Mucosa of rectum (tissue), 2 donors: ENCODE measurements around the gene GZF1.

ENCODE experiments used
- H3K27ac ChIP-seq, 2 donors: one replicate each; pipeline ENCODE4 v1.7.0; 2013; ENCODE audit warnings: inconsistent platforms in 2 of 2, low read depth in 2 of 2, low read length in 2 of 2
- H3K27me3 ChIP-seq, 2 donors: one replicate each; pipeline ENCODE4 v1.7.0; 2013; ENCODE audit warnings: low read length in 2 of 2; ENCODE audit not compliant: control insufficient read depth in 2 of 2, insufficient read depth in 2 of 2
- H3K36me3 ChIP-seq, 2 donors: one replicate each; pipeline ENCODE4 v1.7.0; 2013; ENCODE audit warnings: low read length in 2 of 2; ENCODE audit not compliant: control insufficient read depth in 2 of 2, insufficient read depth in 2 of 2
- H3K4me1 ChIP-seq, 2 donors: one replicate each; pipeline ENCODE4 v1.7.0; 2013; ENCODE audit warnings: low read length in 2 of 2, mild to moderate bottlenecking in 1 of 2; ENCODE audit not compliant: control insufficient read depth in 2 of 2, insufficient read depth in 2 of 2
- H3K4me3 ChIP-seq, 2 donors: one replicate each; pipeline ENCODE4 v1.7.0; 2013; ENCODE audit warnings: low read length in 2 of 2
- H3K9ac ChIP-seq, 2 donors: one replicate each; pipeline ENCODE4 v1.7.0; 2013; ENCODE audit warnings: low read length in 2 of 2, low read depth in 1 of 2, mild to moderate bottlenecking in 1 of 2
- H3K9me3 ChIP-seq, 2 donors: one replicate each; pipeline ENCODE4 v1.7.0; 2013; ENCODE audit warnings: low read length in 2 of 2; ENCODE audit not compliant: control insufficient read depth in 2 of 2
- donor health status: healthy.
- donor health status: Normal muscosa, but diverticular disease.

GZF1 gene

DNA sequence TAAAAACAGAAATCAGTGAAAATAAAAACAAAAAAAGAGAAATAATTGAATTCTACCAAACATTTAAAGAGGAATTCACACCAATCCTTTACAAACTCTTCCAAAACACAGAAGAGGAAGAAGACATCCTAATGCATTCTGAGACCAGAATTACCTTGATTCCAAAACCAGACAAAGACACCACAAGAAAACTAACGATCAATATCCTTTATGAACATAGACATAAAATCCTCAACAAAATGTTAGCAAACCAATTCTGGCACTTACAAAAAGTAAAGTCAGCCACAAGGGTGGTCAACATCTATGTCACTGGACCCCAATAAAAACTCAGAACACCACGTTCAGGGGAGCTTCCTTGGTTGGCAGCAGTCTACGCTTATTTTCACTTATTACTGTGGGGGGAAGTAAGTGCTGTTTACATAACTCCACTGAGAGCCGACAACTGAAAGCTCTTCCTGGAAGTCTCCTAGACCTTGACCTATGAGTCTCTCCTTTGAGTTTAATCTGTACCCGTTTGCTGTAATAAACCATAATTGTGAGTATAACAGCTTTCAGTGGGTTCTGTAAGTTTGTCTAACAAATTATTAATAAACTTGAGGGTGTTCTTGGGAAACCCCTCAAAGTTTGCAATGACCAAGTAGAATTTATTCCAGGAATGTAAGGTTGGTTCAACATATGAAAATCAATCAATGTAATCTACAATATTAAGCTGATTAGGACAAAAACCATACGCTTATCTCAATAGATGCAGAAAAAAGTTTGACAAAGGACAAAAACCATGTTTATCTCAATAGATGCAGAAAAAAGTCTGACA lies 24.5 kb downstream of the GZF1 start:
- Histone ChIP-seq H3K36me3 (peaks cover 6 to 13% of the 10 kb centered on the region in 2 donors), H3K4me3 (no peak overlapping the region)

DNA sequence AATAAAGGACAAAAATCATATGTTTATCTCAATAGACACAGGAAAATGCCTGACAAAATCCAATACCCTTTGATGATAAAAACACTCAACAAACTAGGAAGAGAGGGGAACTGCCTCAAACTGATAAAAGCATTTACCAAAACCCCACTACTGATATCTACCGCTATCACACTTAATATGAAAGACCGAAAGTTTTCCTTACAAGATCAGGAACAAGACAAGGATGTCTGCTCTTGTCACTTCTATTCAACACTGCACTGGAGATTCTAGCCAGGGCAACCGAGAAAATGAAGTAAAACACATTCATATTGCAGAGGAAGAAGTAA lies 25.1 kb downstream of the GZF1 start:
- no peaks in the 10 kb centered on the region for H3K9me3 ChIP-seq
- H3K9ac ChIP-seq: no peak overlapping the region
- H3K27me3 ChIP-seq: no peaks in the 10 kb centered on the region
- H3K27ac ChIP-seq: no peak overlapping the region
- no peak overlapping the region for H3K4me3 ChIP-seq
- peaks cover 11 to 13% of the 10 kb centered on the region in 2 donors for H3K36me3 ChIP-seq
- no peaks in the 10 kb centered on the region for H3K4me1 ChIP-seq

More for the DNA sequence above, 24.5 kb downstream of the GZF1 start:
- H3K9me3 ChIP-seq: no peaks in the 10 kb centered on the region
- H3K9ac ChIP-seq: no peak overlapping the region
- no peaks in the 10 kb centered on the region for H3K4me1 ChIP-seq
- H3K27me3 ChIP-seq: no peaks in the 10 kb centered on the region
- H3K27ac ChIP-seq: no peak overlapping the region

DNA sequence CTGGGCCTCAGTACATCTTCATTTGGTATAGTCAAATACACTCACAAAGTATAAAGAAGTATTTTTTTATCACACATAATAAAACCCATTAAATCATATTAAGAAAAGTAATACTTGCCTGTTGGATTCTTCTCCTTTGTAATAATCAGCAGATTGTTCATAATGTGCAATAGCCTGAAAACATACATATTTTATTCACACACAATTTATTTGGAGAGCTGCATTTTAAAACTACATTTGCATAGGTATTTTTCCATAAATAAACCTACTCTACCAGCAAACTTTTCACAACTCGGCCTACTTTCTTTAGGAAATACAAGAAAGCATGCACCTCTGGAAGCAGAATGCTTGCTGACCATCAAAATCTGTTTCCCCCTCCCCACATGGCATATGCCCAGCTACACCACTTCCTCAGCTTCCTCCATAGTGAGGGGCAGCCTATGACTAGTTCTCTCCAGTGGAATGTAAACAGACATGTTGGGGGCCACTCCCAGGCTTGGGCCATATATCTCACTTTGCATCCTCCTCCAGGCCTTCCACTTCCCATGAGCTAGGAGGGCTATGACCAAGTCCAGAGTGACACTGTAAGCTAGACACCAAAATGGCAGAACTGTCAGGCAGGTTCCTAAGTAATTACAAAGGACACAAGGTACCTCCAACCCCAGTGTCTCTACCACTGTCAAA lies 28.3 kb downstream of the GZF1 start:
- no peak overlapping the region for H3K9ac ChIP-seq
- H3K27me3 ChIP-seq: no peaks in the 10 kb centered on the region
- no peaks in the 10 kb centered on the region for H3K9me3 ChIP-seq
- H3K27ac ChIP-seq: no peak overlapping the region
- no peak overlapping the region for H3K4me3 ChIP-seq
- no peaks in the 10 kb centered on the region for H3K4me1 ChIP-seq
- peaks cover 29 to 34% of the 10 kb centered on the region in 2 donors for H3K36me3 ChIP-seq

DNA sequence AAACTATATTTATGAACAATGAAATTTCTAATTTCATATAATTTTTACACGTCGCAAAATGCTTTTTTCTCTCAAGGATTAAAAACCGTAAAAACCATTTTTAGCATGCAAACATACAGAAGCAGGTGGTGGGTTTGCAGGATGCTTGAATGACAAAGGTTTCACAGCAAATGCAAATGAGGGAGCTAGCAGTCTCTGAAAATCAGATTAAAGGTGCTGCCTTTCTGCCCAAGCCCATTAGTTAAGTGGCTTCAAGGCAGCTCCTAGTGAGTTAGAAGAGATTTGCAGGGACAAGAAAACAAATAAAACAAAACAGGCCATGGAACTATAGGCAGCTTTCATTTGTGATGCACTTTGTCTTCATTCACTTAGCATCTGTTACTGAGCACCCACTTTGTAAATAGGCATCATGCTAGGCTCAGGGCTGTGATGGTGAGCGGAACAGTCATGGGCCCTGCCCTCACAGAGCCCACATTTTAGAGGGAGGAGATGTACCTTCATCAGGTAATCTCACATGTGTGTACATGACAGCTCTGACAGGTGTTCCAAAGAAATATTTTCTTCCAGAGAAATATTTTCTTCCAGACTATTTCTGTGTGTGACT lies 29.8 kb downstream of the GZF1 start:
- no peak overlapping the region for H3K9ac ChIP-seq

DNA sequence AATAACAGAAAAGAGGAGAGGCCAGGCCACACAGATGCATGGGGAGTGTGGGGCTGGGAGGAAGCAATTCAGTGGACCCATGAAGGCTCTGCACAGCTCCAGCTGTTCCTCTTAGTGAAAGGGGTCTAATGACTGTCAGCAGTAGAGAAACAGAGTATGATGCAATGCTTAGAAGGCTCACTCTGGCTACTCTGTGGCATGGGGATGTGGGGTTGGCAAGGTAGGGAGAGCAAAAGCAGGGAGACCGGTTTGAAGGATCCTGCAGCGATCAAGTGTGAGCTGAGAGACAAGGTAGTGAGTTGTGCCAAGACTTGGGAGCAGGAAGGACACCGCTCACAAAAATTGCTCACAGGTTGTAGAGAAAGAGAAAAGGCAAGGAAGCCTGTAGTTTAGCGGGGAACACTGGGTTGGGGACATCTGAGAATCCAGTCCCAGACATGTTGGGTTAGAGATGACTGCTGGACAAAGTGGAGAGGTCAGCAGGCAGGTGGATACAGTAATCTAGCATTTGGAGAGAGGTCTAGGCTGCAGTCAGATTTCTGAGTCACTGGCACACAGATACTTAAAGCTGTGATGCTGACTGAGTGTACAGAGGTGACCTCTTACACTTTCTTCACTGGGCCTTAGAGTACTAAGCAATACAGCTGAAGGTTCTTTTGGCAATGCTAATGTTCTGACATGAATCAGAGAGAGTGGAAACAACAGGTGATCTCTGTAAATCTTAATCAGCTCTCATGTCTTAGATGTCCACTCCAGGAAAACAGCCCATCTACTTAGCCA lies 32.2 kb downstream of the GZF1 start:
- H3K9me3 ChIP-seq: no peaks in the 10 kb centered on the region
- H3K9ac ChIP-seq: no peak overlapping the region
- no peak overlapping the region for H3K4me3 ChIP-seq
- no peak overlapping the region for H3K27ac ChIP-seq
- H3K36me3 ChIP-seq: peaks cover 29 to 33% of the 10 kb centered on the region in 2 donors
- no peaks in the 10 kb centered on the region for H3K4me1 ChIP-seq
- H3K27me3 ChIP-seq: no peaks in the 10 kb centered on the region

More for the DNA sequence above, 29.8 kb downstream of the GZF1 start:
- H3K9me3 ChIP-seq: no peaks in the 10 kb centered on the region
- H3K36me3 ChIP-seq: peaks cover 29 to 34% of the 10 kb centered on the region in 2 donors
- no peaks in the 10 kb centered on the region for H3K4me1 ChIP-seq
- no peaks in the 10 kb centered on the region for H3K27me3 ChIP-seq
- no peak overlapping the region for H3K4me3 ChIP-seq
- no peak overlapping the region for H3K27ac ChIP-seq

DNA sequence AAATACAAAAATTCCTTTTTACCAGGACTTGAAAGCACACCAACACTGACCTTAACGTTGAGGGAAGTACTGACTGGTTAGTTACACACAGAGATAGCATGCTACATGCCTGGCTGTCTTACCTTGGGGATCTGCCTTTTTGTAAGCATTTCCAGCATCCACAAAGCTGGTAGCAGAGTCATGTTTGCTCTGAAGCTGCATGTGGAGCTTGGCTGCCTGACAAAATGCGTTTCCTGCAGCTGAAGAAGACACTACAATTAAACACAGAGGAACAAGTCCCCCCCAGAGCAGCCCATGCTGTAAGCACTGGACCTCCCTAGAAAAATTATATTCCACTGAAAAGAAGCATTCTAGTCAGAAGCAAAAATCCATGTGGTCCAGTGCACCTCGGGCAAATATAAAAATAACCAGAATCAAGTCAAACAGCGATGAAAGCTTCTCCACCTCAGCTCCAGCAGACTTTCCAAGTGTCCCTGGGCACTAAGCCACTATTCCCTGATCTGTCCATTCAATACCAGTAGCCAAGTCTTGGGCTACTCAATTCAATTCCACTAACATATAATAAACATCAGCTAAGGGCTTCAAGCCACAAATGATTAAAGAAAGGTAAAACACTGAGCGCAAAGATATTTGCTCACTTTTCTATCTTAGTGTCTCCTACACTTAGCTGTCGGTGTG lies 35.1 kb downstream of the GZF1 start:
- Histone ChIP-seq H3K4me3 (no peak overlapping the region), H3K27me3 (no peaks in the 10 kb centered on the region), H3K4me1 (no peaks in the 10 kb centered on the region), H3K36me3 (peaks cover 25 to 27% of the 10 kb centered on the region in 2 donors), H3K9ac (no peak overlapping the region), H3K27ac (no peak overlapping the region), H3K9me3 (no peaks in the 10 kb centered on the region)

DNA sequence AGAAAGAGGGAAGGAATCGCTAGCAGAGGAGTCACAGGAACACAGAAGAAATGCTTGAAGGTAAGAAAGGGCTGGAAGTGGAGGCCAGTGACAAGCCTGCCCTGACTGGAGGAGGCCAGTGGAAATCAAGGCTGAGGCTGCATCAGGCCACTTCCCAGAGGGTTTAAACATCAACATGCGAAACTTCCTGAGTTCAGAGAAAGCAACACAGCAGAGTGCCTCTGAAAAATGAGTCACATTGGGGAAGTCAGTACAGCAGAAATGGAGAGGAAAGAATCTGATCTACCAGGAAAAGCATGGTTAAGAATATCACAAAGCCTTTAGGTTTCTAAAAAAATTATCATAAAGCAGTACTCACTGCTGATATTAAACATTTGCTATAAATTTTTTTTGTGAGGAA lies 36.0 kb downstream of the GZF1 start:
- Histone ChIP-seq H3K4me1 (no peaks in the 10 kb centered on the region), H3K27me3 (no peaks in the 10 kb centered on the region), H3K9me3 (no peaks in the 10 kb centered on the region), H3K36me3 (peaks cover 25% of the 10 kb centered on the region in 2 donors), H3K4me3 (no peak overlapping the region), H3K27ac (no peak overlapping the region), H3K9ac (no peak overlapping the region)

DNA sequence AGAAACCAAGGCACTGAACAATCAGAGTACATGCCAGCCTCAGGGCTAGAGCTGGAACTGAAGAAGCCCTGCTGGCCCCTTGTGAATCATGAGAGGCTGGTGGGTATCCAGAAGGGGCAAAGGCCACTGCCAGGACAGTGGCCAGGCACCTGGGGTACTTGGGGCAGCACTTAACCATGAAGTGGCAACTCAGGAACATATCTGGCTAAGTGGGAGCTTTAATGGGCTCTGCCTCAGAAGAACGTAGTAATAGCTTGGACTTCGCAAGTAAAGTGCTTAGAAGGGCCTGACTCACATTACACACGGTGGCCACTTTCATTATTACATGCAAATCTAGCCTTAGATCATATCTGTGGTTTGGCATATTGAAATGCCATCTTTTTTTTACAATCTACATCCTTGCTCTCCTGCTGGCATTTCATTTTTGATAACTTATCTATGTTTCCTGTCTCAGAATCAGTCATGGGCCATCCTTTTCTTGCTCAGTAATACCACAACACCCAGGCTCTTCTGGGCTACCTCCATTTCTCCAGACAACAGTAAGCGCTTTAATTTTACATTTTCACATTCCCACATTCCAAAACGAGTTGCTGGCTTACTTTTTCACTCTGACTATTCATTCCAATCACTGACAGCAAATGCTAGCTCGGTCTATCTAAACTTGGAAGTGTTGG lies 37.7 kb downstream of the GZF1 start:
- H3K27ac ChIP-seq: no peak overlapping the region

DNA sequence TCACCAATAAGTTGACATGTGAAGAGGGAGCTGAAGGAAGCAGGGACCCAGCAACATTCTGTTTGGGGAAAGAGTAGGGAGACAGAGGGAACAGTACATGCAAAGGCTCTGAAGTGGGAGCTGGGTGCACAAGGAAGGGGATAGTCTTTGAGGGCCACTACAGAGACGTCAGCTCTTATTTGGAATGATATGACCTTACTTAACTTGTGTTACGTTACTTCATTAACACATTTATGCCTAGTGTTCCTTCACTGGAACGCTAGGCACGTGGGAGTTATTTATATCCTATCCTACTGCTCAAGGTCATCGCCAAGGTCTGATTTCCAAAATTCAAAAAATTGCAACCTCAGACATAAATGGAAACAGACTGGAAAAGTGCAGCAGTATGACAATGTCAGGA lies 39.1 kb downstream of the GZF1 start:
- Histone ChIP-seq H3K27ac (no peak overlapping the region), H3K36me3 (peaks cover 4% of the 10 kb centered on the region in 2 donors), H3K9ac (no peak overlapping the region), H3K27me3 (no peaks in the 10 kb centered on the region), H3K9me3 (no peaks in the 10 kb centered on the region), H3K4me3 (no peak overlapping the region), H3K4me1 (no peaks in the 10 kb centered on the region)

More for the DNA sequence above, 37.7 kb downstream of the GZF1 start:
- no peaks in the 10 kb centered on the region for H3K9me3 ChIP-seq
- peaks cover 8% of the 10 kb centered on the region in 2 donors for H3K36me3 ChIP-seq
- H3K9ac ChIP-seq: no peak overlapping the region
- no peaks in the 10 kb centered on the region for H3K27me3 ChIP-seq
- no peaks in the 10 kb centered on the region for H3K4me1 ChIP-seq
- no peak overlapping the region for H3K4me3 ChIP-seq
